HG03060 (cell line): ENCODE data around the gene NEDD4L.

Experiments used
- ATAC-seq: cut with Tn5 transposase; IDR thresholded peaks from one replicate; pipeline ENCODE4 v1.9.1; 2021; ENCODE audit warnings: low read depth, moderate number of reproducible peaks; ENCODE audit not compliant: unreplicated experiment

The NEDD4L gene

DNA sequence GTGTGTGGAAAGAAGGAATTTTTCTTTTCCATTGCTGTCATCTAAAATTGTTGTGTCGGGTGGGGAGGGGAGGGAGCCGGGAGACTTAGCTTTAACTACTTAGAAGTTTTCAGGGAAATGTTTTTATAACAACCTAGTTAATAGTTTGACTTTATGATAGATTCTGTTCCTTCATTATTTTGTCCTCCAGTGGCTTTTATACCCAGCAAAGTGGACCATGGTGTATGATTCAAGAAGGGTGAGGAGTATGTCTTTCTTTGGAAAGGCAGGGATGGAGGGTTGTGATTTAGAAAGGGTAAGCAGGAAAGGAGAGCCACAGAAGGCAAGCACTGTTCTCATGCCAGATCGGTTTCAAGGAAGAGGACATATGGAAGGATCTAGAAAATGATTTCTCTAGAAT lies 261.8 kb downstream of the NEDD4L start:
- no peak for ATAC-seq

DNA sequence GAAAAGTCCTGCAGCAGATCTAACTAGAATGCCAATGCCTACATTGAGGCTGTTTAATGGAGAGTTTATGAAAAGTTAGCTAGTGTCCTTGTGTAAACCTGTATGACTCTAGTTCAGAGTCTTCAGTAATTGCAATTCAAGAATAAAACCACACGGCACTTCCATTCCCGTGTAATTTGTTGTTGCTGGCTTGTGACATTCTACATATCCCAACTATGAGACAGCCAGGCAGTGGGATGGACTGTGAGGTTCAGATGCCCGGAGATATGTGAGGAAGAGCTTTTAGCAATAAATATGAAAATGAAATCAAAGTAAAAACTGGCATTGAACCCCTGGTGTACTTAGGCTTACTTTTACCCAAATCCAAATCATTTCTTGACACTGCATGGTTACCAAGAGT lies 263.4 kb downstream of the NEDD4L start:
- ATAC-seq, result no peak

DNA sequence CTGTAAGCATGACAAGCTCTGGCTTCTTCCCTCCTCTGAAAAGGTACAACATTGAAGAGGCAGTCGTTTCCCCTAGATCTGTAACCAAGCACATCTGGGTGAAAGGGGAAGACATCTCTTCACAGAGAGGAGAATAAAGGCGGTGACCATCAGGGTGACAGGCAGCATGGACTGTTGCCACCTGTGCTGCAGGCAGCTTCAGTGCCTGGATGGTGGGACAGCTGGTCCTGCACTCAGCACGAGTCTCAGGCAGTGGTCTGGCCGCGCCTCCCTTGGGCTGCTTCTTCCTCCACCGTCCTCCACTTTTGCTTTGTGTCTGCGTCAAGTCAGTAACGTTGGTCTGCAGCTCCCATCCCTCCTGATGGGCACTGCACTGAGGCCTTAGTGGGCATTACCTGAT lies 264.4 kb downstream of the NEDD4L start:
- no peak for ATAC-seq

DNA sequence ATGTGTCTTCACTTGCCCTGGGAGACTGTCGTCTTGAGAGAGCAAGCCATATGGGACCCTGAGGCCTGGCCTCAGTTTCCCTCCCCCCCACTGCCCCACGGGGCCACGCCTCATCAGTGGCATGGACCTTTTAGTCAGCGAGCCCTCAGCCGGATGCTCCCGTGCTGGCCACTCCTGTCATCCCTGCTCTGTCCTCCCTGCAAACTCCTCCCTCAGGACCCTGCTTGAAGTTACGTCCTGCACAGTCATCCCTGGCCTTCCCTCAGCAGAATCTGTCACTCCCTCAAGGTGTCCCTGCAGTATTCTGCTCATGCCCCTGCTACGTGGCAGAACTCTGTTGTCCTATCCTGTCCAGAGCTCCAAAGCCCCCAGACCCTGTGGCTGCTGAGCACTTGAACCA lies 265.1 kb downstream of the NEDD4L start:
- ATAC-seq, result no peak

DNA sequence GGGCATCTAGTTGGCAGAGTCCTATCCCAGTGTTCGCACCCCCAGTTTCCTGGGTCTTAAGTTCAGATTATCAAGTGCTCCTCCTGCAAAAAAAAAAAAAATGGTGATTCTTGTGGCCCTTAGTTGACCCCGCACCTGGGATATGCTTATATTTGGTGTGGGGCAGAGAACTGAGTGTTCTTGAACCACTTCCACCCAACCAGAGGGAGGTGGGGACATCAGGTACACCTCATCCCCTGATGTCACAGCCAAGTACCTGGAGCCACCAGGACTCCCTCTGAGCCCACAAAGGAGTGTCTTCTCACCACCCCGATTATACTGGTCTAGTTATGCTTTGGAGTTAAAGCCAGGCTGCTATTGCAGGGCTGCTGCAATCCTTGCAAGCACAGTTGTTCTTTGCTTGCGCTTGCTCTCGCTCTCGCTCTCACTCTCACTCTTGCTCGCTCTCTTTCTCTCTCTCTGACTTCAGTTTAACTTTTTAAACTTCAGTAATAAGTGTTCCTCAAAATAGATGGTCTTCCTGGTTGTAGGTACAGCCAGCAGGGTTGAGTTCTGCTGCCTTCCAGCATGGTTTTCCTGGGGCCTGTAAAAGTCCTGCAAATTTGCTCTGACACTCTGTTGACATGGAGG lies 265.7 kb downstream of the NEDD4L start:
- no peak for ATAC-seq

DNA sequence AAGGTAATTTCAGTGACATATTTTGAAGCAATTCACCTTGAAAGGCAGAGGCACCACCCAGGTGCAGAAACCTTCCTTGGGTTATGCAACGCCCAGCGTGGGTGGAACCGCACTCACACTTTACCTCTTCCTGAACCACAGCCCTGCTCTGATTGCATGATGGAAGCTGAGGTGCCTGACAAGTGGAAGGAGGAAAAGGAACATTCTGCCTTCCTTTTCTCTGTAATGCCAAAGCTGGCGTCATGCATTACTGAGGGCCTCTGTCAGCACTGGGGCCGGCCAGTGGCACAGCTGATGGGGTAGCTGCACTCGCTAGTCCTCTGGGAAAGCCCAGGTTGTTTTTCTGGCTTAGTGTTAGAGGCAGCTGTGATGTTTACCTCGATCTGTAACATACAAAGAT lies 266.5 kb downstream of the NEDD4L start:
- ATAC-seq, result no peak

DNA sequence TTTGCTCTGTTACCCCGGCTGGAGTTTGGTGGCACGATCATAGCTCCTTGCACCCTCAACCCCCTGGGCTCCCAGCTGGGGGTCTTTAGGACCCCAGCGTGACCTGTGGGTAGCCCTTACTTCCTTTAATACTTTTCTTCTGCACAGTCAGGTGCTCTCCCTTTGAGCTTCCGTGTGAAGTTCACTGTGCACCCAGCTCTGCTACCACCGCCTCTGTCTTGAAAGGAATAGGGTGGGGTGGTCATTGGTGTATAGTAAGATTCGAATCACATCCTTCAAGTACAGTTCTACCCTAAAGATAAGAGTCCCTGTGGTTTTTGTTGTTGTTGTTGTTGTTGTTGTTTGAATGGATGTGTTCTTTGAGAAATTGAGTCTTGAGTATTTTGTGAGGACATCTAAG lies 267.4 kb downstream of the NEDD4L start:
- no peak for ATAC-seq

DNA sequence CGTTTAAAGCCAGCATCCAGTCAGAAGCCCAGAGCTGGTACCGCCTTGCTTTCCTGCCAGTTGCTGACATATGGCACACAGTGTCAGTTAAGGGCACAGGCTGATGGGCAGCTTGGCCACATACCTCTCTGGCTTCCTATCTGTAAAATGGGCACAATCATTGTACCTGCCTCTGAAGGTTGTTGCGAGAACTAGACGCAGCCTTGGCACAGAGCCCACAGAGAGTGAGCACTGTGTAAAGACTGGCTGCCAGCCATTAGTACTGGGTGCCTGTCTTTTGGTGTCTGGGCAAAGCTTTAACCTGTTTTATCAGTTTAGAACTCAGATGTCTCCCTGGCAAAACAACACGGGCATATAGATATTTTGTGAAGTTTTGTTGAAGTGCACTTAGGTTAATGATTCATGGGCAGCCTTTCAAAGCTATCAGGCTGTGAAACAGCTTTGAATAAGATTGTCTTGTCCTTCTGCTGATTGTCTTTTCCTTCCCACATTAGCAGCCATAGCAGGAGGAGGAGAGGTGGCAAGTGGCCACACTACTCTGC lies 269.5 kb downstream of the NEDD4L start:
- no peak for ATAC-seq

DNA sequence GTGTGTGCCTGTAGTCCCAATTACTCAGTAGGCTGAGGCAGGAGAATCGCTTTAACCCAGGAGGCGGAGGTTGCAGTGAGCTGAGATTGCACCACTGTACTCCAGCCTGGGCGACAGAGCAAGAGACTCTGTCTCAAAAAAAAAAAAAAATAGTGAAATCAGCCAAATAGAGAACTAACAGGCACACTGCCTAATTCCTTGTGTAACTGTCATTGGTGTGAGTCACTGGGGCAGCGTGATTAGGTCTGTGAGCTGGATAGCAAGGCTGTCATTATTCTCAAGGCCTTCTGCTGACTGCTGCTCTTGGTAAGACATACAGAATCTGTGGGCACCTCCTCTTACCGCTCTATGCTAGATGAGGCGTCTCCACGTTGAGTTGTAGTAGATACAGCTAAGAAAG lies 270.3 kb downstream of the NEDD4L start:
- ATAC-seq, result no peak

DNA sequence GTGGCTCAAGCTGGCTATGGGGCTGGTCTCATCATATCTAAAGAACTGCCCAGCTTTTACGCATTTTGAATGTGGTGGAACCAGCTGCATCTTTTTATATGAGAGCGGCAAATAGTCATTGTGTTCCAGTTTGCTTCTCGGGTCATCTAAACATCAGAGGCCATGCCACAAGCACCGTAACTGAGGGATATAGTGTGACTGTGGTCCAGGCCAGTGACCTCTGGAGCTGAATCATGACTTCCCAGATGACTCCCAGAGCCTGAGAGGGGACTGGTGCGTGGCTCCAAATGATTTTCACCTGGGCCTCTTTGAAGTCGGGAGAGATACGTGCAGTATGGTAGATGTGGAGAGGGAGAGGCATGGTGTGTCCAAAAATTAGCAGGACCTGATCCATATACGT lies 271.0 kb downstream of the NEDD4L start:
- no peak for ATAC-seq

DNA sequence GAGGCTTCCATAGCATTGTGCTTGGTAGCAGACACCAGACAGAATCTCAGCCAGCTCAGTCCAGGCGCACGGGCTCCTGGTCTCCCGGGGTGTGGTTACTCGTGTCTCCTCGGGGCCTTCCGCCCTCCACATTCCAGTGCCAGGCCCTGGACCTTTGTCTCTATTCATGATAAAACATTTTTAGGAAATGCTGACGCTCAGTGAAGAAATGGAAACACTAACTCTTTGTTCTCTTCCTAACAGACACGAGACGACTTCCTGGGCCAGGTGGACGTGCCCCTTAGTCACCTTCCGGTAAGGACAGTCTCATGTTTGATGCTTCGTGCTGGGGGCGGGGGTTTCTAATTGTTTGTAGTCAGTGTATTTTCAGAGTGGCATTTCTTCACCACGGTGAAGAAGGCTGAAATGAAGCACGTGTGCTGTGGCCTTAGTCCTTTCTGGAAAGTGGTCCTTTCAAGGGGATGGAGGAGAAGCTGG lies 271.8 kb downstream of the NEDD4L start:
- ATAC-seq, result no peak

DNA sequence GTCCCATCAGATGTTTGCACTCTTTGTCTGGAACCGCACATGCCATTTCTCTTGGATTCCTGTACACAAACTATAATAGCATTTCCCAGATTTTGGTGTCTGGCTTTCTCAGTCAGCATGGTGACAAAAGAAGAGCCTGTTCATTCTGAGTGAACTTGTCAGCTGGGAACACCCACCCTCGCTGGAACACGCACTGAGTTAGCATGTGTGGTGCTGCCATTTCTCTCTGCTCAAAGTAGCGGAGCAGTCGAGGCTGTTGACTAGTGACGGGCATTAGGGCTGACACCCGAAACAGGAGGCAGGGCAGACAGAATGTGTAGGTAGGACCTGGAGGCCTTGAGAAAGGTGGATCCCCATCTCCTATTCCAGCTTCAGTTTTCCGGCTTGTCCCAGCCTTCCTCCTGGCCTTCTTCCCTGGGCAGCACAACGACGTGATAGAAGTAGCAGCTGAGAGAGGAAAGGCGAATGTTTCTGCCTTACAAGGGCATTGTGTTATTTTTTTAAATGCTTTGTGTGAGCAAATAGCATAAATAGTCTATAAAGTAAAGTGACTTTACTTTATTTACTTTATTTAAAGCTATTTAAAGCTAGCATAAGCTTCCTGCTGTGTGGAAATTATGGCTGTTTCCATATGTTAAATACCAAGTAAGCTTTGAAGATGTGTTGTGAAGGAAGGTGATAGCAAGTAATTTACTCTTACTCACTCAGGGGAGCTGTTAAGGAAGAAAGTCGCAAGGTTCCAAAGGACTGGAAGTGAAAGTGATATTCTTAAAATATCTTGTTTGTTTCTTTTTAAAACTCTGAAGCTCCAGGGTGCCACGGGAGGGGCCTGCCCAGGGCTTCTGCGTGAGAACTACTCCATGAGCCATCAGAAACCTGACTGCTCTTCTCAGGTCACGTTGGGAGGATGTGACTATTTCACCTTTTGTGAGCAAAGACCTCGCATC lies 272.6 kb downstream of the NEDD4L start:
- no peak for ATAC-seq

DNA sequence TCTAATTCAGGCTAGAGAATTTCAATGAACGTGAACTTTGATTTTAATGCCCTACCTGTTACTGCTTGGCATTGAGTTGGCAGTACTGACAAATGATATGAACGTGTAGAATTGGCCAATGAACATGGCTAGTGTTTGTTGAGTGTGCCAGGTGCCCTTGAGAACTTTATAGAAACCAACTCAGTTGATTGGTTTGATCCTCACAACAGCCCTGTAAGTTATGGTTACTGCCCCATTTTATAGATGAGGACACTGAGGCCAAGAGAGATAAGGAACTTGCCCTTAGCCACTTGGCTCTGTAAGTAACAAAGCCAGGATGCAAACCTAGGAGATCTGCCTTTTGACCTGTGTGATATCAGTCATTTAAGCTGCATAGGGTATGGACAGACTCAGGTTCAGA lies 275.7 kb downstream of the NEDD4L start:
- ATAC-seq, result no peak

DNA sequence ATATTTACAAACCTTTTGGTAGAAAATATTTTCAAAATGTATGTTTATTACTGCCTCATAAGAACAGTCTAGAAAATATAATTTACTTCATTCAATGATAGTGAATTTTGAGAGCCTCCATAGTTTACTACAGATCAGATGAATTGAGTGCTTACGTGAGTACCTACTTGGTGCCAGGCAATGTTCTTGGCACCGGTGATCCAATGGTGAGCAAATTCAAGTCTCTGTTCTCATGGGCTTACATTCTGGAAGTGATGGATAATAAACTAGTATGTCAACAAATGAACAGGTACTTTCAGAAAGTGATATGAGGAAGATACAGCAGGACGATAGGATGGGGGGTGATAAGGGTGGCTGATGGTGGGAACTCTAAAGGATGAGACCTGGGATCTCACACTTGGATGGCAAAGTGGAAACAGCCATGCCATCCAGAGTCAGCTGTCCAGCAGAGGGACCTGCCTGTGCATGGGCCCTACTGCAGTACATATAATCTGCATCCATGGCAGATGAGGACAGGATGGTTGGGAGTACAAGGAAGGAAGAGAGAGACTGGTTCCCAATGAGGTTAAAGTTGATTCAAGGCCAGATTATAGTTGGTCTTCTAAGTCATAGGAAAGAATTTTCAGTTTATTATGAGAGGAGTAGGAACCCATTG lies 277.0 kb downstream of the NEDD4L start:
- no peak for ATAC-seq

DNA sequence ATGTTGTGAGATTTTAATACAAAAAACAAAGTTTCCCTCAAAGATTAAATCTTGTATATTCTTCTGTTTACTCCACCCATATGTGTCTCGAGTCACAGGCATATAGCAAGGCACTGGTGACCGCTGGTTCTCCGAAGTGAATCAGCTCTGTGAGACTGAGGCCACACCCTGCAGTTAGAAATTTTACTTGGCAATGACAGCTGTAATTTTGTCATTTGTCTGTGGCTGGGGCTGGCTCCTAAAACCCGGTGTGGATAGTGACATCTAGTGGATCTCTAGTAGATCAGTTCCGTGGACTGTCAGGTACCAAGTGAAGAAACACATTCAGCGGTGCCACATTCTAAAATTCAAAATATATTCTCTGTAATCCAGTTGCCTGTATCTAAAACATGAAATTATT lies 278.0 kb downstream of the NEDD4L start:
- ATAC-seq, result no peak

DNA sequence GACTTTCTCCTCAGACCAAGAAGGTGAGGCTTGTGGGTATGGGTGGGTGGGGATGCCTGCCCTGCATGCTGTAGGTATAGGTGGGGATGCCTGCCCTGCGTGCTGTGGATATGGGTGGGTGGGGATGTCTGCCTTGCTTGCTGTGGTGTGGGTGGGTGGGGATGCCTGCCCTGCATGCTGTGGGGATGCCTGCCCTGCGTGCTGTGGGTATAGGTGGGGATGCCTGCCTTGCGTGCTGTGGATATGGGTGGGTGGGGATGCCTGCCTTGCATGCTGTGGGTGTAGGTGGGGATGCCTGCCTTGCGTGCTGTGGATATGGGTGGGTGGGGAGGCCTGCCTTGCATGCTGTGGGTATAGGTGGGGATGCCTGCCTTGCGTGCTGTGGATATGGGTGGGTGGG lies 278.4 kb downstream of the NEDD4L start:
- ATAC-seq, result no peak

DNA sequence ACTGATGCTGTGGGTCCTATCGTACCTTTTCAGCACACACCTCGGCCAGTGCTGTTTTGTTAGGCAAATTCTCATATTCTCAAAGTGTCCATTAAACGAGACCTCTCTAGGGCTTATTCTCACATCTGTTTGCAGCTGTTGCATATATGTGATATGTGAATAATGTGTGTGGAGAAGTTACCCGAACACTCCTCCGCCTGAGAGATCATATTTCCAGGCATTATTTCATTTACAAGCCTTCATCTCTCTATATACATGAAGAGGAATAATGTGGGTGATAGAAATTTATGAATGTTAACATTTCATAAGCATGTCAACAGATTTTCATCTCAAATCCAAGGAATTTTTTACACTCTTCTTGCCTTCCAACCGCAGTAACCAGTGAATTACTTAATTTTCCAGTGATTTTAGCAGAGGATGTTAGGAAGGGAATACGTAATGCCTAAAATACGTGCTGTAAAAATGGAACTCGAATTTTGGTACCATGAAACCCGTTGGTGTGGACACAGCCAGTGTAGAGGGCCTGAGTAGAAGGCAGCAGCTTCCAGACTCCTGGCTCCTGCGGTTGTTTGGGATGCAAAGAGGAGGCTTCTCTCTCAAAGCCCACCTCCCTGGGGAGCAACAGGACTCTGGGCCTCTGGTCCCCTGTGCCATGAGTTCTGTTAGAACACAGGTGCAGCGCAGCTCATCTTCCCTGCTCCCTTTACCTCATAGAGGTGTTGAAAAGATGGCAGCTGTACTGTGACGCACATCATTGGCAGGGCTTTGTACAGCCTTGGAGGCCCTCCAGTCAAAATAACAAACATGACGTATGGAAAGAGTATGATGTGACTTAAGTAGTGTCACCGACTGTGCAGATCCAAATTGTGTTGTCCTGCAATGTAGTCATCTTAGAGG lies 280.1 kb downstream of the NEDD4L start:
- ATAC-seq, result no peak

DNA sequence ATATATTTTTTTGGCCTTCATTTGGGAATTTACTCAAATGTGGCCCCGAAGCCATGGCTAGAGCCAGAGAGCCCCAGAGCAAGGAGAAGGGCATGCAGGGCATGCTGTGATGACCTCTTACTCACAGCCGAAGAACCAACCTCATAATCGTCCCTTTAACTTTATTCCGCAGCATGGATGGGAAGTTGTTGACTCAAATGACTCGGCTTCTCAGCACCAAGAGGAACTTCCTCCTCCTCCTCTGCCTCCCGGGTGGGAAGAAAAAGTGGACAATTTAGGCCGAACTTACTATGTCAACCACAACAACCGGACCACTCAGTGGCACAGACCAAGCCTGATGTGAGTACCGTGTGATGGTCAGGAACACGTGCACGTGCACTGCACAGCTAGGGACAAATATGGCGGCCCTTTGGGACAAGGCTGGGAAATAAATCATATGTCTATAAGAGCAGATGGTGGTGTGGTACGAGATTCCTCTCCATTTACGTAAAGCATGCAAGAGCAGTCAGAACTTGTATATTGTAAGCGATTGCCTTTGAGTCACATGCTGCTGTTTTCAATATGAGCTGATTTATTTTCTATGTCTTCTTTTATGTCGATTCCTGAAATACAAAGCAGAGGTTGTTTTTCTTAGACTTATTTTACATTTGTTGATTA lies 280.9 kb downstream of the NEDD4L start:
- ATAC-seq, result no peak

DNA sequence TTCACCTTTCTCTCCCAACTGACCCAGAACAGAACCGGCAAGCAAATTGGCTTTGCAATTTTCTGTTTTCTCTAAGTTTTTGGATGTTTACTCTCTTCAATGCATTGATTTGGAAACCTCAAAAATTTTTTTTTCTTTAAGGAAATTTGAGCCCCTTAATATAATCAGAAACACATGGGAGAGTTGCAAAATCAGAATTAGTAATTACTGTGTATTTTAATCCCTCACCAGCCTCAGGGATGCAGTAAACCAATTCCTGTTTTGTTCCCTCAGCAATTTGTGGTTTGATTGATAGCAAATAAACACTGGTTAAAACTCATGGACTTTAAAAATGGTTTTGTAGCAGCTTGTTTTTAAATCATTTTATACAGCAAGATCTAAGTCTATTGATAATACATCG lies 281.5 kb downstream of the NEDD4L start:
- no peak for ATAC-seq

DNA sequence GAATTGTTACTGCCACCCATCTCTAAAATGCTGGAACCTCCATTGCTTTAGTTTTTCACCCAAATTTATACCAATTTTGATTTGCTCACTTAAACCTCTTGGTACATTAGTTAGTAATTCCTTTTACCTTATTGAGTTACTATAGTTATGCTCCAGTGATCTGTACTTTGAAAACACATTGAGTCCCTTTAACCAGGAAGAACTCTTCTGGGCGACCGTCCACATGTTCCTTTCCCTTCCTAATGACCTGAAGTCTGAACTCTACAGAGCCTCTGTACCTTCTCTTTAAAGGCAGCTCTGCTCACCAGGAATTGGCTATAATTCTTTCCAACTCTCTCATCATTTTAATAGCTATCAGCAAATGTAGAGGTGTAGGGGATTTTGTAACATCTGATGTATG lies 290.0 kb downstream of the NEDD4L start:
- no peak for ATAC-seq
